Measurements from ENCODE around the gene HADHA. TPM values are rescaled to one million over a fixed set of nuclear protein-coding genes. Genes with fewer than 3 reads are reported as not detected.

The HADHA gene
- polyA plus RNA-seq, 1 of the 3 experiments (the other 2 are of a cell fraction): 64.3 TPM

- Histone ChIP-seq H3K4me3 (ENCODE audit: low read depth in 2 of 2, low read length in 1 of 2) (no peak overlapping the region), H3K4me1 (ENCODE audit: control insufficient read depth in 1 of 2, insufficient read depth in 2 of 2, low read depth in 1 of 2, low read length in 1 of 2) (peaks cover 0 to 12% of the 10 kb centered on the region in 2 experiments; a peak in 1 of 4 replicates), H3K27ac (ENCODE audit: low read depth in 2 of 2, low read length in 1 of 2) (no peak overlapping the region), H3K9me3 (no peaks in the 10 kb centered on the region), H3K9me2 (no peaks in the 10 kb centered on the region), H3F3A (replicated peaks; ENCODE audit: insufficient read depth) (no peaks in the 10 kb centered on the region), H3K4me2 (no peak overlapping the region), H3K27me3 (ENCODE audit: insufficient read depth) (no peaks in the 10 kb centered on the region), H3K36me3 (replicated peaks in 1 of 2; ENCODE audit: control insufficient read depth in 1 of 2, insufficient read depth in 2 of 2, low read length in 1 of 2) (no peaks in the 10 kb centered on the region), H3K79me2 (ENCODE audit: insufficient read depth) (no peaks in the 10 kb centered on the region), H2AFZ (ENCODE audit: low read depth) (no peak overlapping the region), H3K9ac (no peak overlapping the region), H4K20me1 (ENCODE audit: insufficient read depth) (no peaks in the 10 kb centered on the region)
- CTCF ChIA-PET: interaction anchor here (1.2 to 1.3 kb wide), 2 partner anchors 160 to 319 kb away, joined by 3 to 5 read pairs; no protein-coding TSS in a partner anchor
- DNase-seq: peak; percentile 26
- POLR2A ChIA-PET: no interaction called here
- TF ChIP-seq CHD2 (IDR thresholded peaks at IDR 0.05; ENCODE audit: low read length, partially characterized antibody) (no peak), USF1 (IDR thresholded peaks at IDR 0.05; ENCODE audit: borderline replicate concordance, low read depth) (no peak), FOXJ3 (CRISPR knock-in tag; IDR thresholded peaks at IDR 0.05) (no peak), EP300 (IDR thresholded peaks at IDR 0.05; ENCODE audit: borderline replicate concordance in 1 of 2, low read depth in 1 of 2, low read length in 1 of 2) (no peak), ELF1 (IDR thresholded peaks at IDR 0.05) (no peak), NFIC (IDR thresholded peaks at IDR 0.05; ENCODE audit: borderline replicate concordance) (no peak), IRF3 (IDR thresholded peaks at IDR 0.05; ENCODE audit: low read depth, low read length) (no peak), RXRA (IDR thresholded peaks at IDR 0.05; ENCODE audit: borderline replicate concordance, low read depth) (no peak), RAD21 (IDR thresholded peaks at IDR 0.05; ENCODE audit: low read length) (no peak), GABPA (IDR thresholded peaks at IDR 0.05; ENCODE audit: low read depth) (no peak), GATA2 (CRISPR knock-in tag; IDR thresholded peaks at IDR 0.05) (no peak), ZBTB33 (IDR thresholded peaks at IDR 0.05; ENCODE audit: borderline replicate concordance, low read depth) (no peak), EZH2phosphoT487 (IDR thresholded peaks at IDR 0.05; ENCODE audit: borderline replicate concordance, low read depth) (no peak), TEAD4 (IDR thresholded peaks at IDR 0.05; ENCODE audit: borderline replicate concordance, insufficient read depth) (no peak)
- 86% methylated on average over 9 of the region's 9 CpGs for WGBS (ENCODE audit: low lambda C conversion rate)
These were observed 73.6 kb downstream of the HADHA start for GRCh38 chr2:26170795-26171194.

Data from SK-N-SH (cell line).